CD4-positive, alpha-beta T cell (primary cell): ENCODE results near the gene RBBP4. TPM values are rescaled to one million over a fixed set of nuclear protein-coding genes. Genes with fewer than 3 reads are reported as not detected.

ENCODE experiments used
- ATAC-seq: fragments of 200-7000 bp; cut with Tn5 transposase; one replicate; pipeline ENCODE4 v1.10.0; 2022; ENCODE audit warnings: mild to moderate bottlenecking; ENCODE audit not compliant: poor library complexity
- CTCF ChIA-PET: fragments of 350-600 bp; sonication (Branson Sonifier 250); formaldehyde crosslinking; loops from one replicate; lab custom pipeline; 2021; ENCODE audit warnings: antibody characterized with exemption, inconsistent platforms; lab: Charles Lee
- POLR2A ChIA-PET: fragments of 350-600 bp; sonication (Branson Sonifier 250); formaldehyde crosslinking; loops from one replicate; lab custom pipeline; 2021; ENCODE audit warnings: antibody characterized with exemption, inconsistent platforms; lab: Charles Lee
- DNase-seq, 14 experiments: peaks; one replicate each; pipeline ENCODE4 v3.0.0-alpha.2; 2013 to 2020; ENCODE audit warnings: mixed read lengths in 2 of 14
- H3K27ac ChIP-seq, 2 donors: one replicate each; pipeline versions ENCODE4 v1.5.1 to v1.7.0; 2013; ENCODE audit warnings: low read length in 2 of 2, low read depth in 1 of 2, mild to moderate bottlenecking in 1 of 2
- H3K27me3 ChIP-seq, 2 experiments: 1 replicate in 1 of 2; 2 replicates in 1 of 2; pipeline versions ENCODE4 v1.6.1 to v1.7.0; 2013; ENCODE audit warnings: low read length in 2 of 2, control low read depth in 1 of 2, mild to moderate bottlenecking in 1 of 2, moderate library complexity in 1 of 2; ENCODE audit not compliant: insufficient read depth in 2 of 2, control insufficient read depth in 1 of 2
- H3K36me3 ChIP-seq: one replicate; pipeline ENCODE4 v1.6.1; 2013; ENCODE audit warnings: low read length, control low read depth; ENCODE audit not compliant: insufficient read depth
- H3K4me1 ChIP-seq: one replicate; pipeline ENCODE4 v1.6.1; 2013; ENCODE audit warnings: low read length, control low read depth; ENCODE audit not compliant: insufficient read depth
- H3K4me3 ChIP-seq: one replicate; pipeline ENCODE4 v1.5.1; 2013; ENCODE audit warnings: mild to moderate bottlenecking, low read length, moderate library complexity
- H3K9me3 ChIP-seq, 2 experiments: 1 replicate in 1 of 2; 2 replicates in 1 of 2; pipeline versions ENCODE4 v1.6.1 to v1.7.0; 2013; ENCODE audit warnings: low read length in 2 of 2, mild to moderate bottlenecking in 2 of 2, control low read depth in 1 of 2, moderate library complexity in 1 of 2; ENCODE audit not compliant: control insufficient read depth in 1 of 2, insufficient read depth in 1 of 2
- H3K27ac Mint-ChIP-seq: one replicate; pipeline ENCODE4 v1.8.0; 2020; ENCODE audit warnings: mixed read lengths
- H3K27me3 Mint-ChIP-seq: one replicate; pipeline ENCODE4 v1.8.0; 2021; ENCODE audit warnings: mixed read lengths
- H3K36me3 Mint-ChIP-seq: one replicate; pipeline ENCODE4 v1.8.0; 2021; ENCODE audit warnings: low read depth, mixed read lengths
- H3K4me1 Mint-ChIP-seq: one replicate; pipeline ENCODE4 v1.8.0; 2021; ENCODE audit warnings: low read depth, mixed read lengths
- H3K4me3 Mint-ChIP-seq: one replicate; pipeline ENCODE4 v1.8.0; 2020; ENCODE audit warnings: mild to moderate bottlenecking, mixed read lengths
- H3K9me3 Mint-ChIP-seq: one replicate; pipeline ENCODE4 v1.8.0; 2020; ENCODE audit warnings: mixed read lengths
- intact Hi-C, 2 experiments: fragments of 100-400 bp; cut with DNase I in 1 of 2; cut with micrococcal nuclease in 1 of 2; formaldehyde crosslinking; loops; one replicate each; pipeline versions ENCODE4 v1.15.1 to v1.9.0; 2023 to 2025; cut with DNase I, micrococcal nuclease
- total RNA-seq, 174 experiments: library from RNA in 2 of 174; stranded (reverse) in 2 of 174; gene quantifications; one replicate each; pipeline ENCODE4 v1.2.3 and lab custom pipeline; 2021 to 2026
- TF ChIP-seq, protein P1 (sequence below): fragments of 200-600 bp; IDR thresholded peaks from one replicate; pipeline ENCODE4 v1.8.0; 2022; ENCODE audit warnings: antibody characterized with exemption, mild to moderate bottlenecking

Gene RBBP4
- total RNA-seq, 2 experiments from 2014 or later, result 108 to 117 TPM

DNA sequence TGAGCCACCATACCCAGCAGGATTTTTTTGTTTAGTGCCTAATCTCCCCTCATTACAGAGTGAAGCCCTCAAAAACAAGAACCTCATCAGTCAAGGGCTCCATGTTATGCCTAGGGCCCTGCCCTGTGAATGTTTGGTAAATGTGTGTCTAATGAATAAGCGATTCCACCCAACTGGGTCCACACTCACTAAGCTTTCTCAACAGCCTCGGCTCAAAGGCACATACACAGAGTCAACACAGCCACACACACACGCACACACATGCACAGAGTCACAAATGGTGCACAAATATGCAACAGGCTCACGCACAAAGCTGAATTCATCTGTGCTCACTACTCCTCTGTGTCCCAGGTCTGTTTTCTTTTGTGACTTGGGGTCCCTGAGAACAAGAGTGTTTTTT, 63.3 kb downstream of the RBBP4 start:
- H3K4me3 ChIP-seq, result no peak overlapping the region
- no peaks in the 10 kb centered on the region for H3K36me3 ChIP-seq
- ChIA-PET CTCF (interaction anchor here (0.6 kb wide), 1 partner anchor 194 kb away, joined by 3 read pairs; no protein-coding TSS in a partner anchor), POLR2A (no interaction called here)
- no peaks in the 10 kb centered on the region for H3K36me3 Mint-ChIP-seq
- H3K27ac Mint-ChIP-seq, result no peak overlapping the region
- no peak overlapping the region for H3K4me3 Mint-ChIP-seq
- TF ChIP-seq, protein P1, sequence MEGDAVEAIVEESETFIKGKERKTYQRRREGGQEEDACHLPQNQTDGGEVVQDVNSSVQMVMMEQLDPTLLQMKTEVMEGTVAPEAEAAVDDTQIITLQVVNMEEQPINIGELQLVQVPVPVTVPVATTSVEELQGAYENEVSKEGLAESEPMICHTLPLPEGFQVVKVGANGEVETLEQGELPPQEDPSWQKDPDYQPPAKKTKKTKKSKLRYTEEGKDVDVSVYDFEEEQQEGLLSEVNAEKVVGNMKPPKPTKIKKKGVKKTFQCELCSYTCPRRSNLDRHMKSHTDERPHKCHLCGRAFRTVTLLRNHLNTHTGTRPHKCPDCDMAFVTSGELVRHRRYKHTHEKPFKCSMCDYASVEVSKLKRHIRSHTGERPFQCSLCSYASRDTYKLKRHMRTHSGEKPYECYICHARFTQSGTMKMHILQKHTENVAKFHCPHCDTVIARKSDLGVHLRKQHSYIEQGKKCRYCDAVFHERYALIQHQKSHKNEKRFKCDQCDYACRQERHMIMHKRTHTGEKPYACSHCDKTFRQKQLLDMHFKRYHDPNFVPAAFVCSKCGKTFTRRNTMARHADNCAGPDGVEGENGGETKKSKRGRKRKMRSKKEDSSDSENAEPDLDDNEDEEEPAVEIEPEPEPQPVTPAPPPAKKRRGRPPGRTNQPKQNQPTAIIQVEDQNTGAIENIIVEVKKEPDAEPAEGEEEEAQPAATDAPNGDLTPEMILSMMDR, result no peak
- H3K27me3 Mint-ChIP-seq, result no peaks in the 10 kb centered on the region
- peaks cover 5% of the 10 kb centered on the region for H3K4me1 Mint-ChIP-seq
- H3K9me3 ChIP-seq, result no peaks in the 10 kb centered on the region
- H3K27me3 ChIP-seq, result no peaks in the 10 kb centered on the region
- no peak for DNase-seq
- H3K9me3 Mint-ChIP-seq, result no peaks in the 10 kb centered on the region
- no peak overlapping the region for H3K27ac ChIP-seq
- intact Hi-C loops, result loop anchor here in 1 of 2 experiments (10.0 kb wide), 1 partner anchor 371 kb away; the partner anchor contains the start of gene AZIN2
- no peak for ATAC-seq
- H3K4me1 ChIP-seq, result peaks cover 17% of the 10 kb centered on the region

DNA sequence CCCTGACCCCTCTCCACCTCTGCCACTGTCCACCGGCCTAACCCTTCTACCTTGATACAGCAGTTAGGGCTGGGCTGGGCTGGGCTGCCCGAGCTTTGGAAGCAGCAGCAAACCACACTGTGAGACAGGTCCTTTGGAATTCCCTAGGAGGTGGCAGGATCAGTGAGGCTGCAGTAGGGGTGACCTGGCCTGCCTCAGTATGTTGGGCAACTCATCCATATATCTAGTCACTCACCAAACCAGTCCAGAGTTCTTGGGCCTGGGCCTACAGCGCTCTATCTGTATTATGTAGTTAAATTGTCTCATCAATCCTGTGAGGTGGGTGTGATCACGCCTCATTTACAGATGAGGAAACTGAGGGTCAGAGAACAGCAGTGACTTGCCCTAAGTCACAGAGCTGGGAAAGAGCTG, 64.9 kb downstream of the RBBP4 start:
- intact Hi-C loops, result loop anchor here in 1 of 2 experiments (10.0 kb wide), 1 partner anchor 369 kb away; the partner anchor contains the start of gene AZIN2
- no peak overlapping the region for H3K27ac Mint-ChIP-seq

DNA sequence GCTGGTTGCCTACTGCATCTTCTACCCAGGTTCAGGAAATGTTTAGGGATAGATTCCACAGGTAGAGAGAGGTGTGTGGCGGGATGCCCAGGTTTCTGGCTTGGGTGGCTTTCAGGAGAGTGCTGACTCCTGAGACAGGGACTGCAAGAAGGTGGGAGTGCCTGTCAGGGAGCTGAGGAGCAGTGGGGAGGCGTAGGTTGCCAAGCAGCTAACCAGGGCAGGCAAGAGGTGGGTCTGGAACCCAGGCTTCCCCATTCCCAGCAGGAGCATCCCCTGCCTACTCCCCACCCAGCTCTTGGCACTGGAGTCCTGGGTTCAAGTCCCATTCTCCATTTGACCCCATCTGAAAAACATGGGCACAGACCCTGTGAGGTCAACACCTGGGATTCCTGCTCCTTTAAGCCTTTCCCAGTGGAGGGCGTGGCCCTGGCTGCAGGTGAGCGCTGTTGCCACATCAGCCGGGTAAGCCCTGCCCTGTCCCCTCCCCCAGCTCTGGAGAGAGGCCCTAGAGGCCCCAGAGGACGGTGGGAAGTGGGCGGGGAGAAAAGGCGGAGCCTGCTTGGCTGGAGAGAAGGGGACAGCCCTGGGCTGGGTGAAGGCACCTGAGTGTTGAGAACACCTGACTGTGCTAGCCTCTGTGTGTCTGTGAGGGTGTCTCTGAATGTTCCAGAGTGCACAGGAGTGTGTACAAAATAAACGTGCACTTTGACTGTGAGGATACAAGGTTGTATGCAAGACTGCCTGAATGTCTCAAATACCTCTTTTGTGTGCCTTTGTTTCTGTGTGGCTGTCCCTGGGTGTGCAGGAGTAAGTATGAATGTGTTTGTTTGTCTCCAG, 65.5 kb downstream of the RBBP4 start:
- DNase-seq, result peak in 12 of 14 experiments; percentile 9 to 69 (median 34)
- H3K27ac ChIP-seq, result no peak overlapping the region
- no peak overlapping the region for H3K4me3 ChIP-seq
- H3K9me3 Mint-ChIP-seq, result no peaks in the 10 kb centered on the region
- peak; percentile 51 for ATAC-seq
- no peaks in the 10 kb centered on the region for H3K36me3 Mint-ChIP-seq
- H3K27me3 ChIP-seq, result peaks cover 0 to 3% of the 10 kb centered on the region in 2 experiments
- H3K27me3 Mint-ChIP-seq, result peaks cover 8% of the 10 kb centered on the region
- no peaks in the 10 kb centered on the region for H3K9me3 ChIP-seq
- H3K4me1 ChIP-seq, result peaks cover 17% of the 10 kb centered on the region
- no peaks in the 10 kb centered on the region for H3K36me3 ChIP-seq
- intact Hi-C loops, result loop anchor here in 1 of 2 experiments (10.0 kb wide), 1 partner anchor 368 kb away; the partner anchor contains the start of gene AZIN2
- no peak overlapping the region for H3K27ac Mint-ChIP-seq
- peaks cover 5% of the 10 kb centered on the region for H3K4me1 Mint-ChIP-seq
- H3K4me3 Mint-ChIP-seq, result no peak overlapping the region
- TF ChIP-seq, protein P1, result no peak
- ChIA-PET CTCF (interaction anchor here (0.5 to 1.1 kb wide), 2 partner anchors 10 to 56 kb away, joined by 3 read pairs; no protein-coding TSS in a partner anchor), POLR2A (interaction anchor here (0.7 kb wide), 1 partner anchor 402 kb away, joined by 3 read pairs; no protein-coding TSS in a partner anchor)

More for the DNA sequence above, 64.9 kb downstream of the RBBP4 start:
- ATAC-seq (no peak), DNase-seq (no peak)
- POLR2A ChIA-PET, result no interaction called here
- no peak overlapping the region for H3K4me3 ChIP-seq
- Mint-ChIP-seq H3K9me3 (no peaks in the 10 kb centered on the region), H3K27me3 (peaks cover 5% of the 10 kb centered on the region), H3K4me1 (peaks cover 5% of the 10 kb centered on the region), H3K36me3 (no peaks in the 10 kb centered on the region), H3K4me3 (no peak overlapping the region)
- TF ChIP-seq, protein P1, result no peak
- H3K36me3 ChIP-seq, result no peaks in the 10 kb centered on the region
- H3K27ac ChIP-seq, result no peak overlapping the region
- CTCF ChIA-PET, result no interaction called here
- H3K27me3 ChIP-seq, result no peaks in the 10 kb centered on the region
- H3K9me3 ChIP-seq, result no peaks in the 10 kb centered on the region
- H3K4me1 ChIP-seq, result peaks cover 17% of the 10 kb centered on the region
